Mesothelial cell of epicardium (in vitro differentiated cells): Measurements from ENCODE around the gene THSD4. TPM values are rescaled to one million over a fixed set of nuclear protein-coding genes. Genes with fewer than 3 reads are reported as not detected.

Experiments used
- DNase-seq, 2 experiments: peaks; one replicate each; pipeline ENCODE4 v3.0.0; 2021; ENCODE audit warnings: low spot score in 2 of 2; ENCODE audit not compliant: unreplicated experiment in 2 of 2
- H3K27ac Mint-ChIP-seq: 2 replicates; pipeline ENCODE4 v1.8.0; 2021; ENCODE audit warnings: mixed read lengths
- H3K27me3 Mint-ChIP-seq: 2 replicates; pipeline ENCODE4 v1.8.0; 2021; ENCODE audit warnings: low read depth, mixed read lengths
- H3K36me3 Mint-ChIP-seq: 2 replicates; pipeline ENCODE4 v1.8.0; 2021; ENCODE audit warnings: mixed read lengths
- H3K4me1 Mint-ChIP-seq: 2 replicates; pipeline ENCODE4 v1.8.0; 2021; ENCODE audit warnings: mixed read lengths
- H3K4me3 Mint-ChIP-seq: 2 replicates; pipeline ENCODE4 v1.8.0; 2021; ENCODE audit warnings: mild to moderate bottlenecking, moderate library complexity, mixed read lengths
- H3K9me3 Mint-ChIP-seq: 2 replicates; pipeline ENCODE4 v1.8.0; 2021; ENCODE audit warnings: mixed read lengths
- total RNA-seq: library from RNA; stranded (reverse); gene quantifications from 3 replicates; pipeline ENCODE4 v1.2.1, GENCODE V29; 2021
- TF ChIP-seq, protein P1 (sequence below): fragments of 200-600 bp; sonication (generic); IDR thresholded peaks from one replicate; pipeline ENCODE4 v1.5.0; 2021; ENCODE audit warnings: antibody characterized with exemption; ENCODE audit not compliant: unreplicated experiment

Gene THSD4
- total RNA-seq, 1 donor from 2014 or later = 93.9 TPM

DNA sequence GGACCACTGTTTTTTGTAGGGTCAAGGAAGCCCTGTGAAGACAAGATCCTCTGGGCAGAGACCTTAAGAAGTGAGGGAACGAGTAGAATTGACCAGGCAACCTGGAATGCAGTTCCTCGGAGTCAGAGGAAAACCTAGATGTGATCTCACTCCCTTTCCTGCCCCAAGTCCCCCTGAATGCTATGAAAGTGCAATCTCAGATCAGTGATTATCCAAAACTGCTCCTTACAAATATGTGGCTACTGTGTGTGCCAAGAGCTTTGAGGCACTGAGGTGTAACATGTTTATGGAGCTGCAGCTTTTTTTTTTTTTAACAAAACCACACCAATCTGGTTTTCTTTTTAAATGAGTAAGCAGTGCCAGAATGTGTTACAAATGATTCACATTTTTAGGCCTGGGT is 35.8 kb downstream of the THSD4 start:
- DNase-seq = no peak
- TF ChIP-seq, protein P1, sequence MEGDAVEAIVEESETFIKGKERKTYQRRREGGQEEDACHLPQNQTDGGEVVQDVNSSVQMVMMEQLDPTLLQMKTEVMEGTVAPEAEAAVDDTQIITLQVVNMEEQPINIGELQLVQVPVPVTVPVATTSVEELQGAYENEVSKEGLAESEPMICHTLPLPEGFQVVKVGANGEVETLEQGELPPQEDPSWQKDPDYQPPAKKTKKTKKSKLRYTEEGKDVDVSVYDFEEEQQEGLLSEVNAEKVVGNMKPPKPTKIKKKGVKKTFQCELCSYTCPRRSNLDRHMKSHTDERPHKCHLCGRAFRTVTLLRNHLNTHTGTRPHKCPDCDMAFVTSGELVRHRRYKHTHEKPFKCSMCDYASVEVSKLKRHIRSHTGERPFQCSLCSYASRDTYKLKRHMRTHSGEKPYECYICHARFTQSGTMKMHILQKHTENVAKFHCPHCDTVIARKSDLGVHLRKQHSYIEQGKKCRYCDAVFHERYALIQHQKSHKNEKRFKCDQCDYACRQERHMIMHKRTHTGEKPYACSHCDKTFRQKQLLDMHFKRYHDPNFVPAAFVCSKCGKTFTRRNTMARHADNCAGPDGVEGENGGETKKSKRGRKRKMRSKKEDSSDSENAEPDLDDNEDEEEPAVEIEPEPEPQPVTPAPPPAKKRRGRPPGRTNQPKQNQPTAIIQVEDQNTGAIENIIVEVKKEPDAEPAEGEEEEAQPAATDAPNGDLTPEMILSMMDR = no peak
- H3K27ac Mint-ChIP-seq = no peak overlapping the region

DNA sequence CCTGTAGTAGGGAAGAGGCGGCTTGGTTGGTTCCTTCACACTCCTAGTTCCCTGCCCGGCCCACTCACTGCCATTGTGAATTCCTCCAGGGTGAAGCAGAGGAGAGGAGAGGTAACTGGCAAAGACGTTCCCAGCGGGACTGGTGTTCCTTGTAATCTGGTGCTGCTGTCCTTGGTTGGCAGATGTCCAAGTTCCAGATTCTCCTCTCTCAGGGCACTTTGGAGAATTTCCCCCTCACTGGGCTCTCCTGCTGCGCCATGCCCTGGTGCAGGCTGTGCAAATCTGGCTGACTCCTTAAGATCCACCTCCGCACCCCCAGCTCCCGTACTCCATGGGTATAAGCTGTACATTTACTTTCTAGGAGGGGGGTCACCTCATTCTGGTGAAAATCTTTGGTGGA is 37.3 kb downstream of the THSD4 start:
- TF ChIP-seq, protein P1 = no peak
- Mint-ChIP-seq H3K4me3 (no peak overlapping the region), H3K27me3 (no peaks in the 10 kb centered on the region), H3K4me1 (peaks cover 11% of the 10 kb centered on the region), H3K27ac (no peak overlapping the region), H3K36me3 (peaks cover 17% of the 10 kb centered on the region), H3K9me3 (no peaks in the 10 kb centered on the region)
- no peak for DNase-seq

More for the DNA sequence above, 35.8 kb downstream of the THSD4 start:
- H3K36me3 Mint-ChIP-seq = peaks cover 13% of the 10 kb centered on the region
- H3K4me3 Mint-ChIP-seq = no peak overlapping the region
- no peaks in the 10 kb centered on the region for H3K9me3 Mint-ChIP-seq
- peaks cover 11% of the 10 kb centered on the region for H3K4me1 Mint-ChIP-seq
- no peaks in the 10 kb centered on the region for H3K27me3 Mint-ChIP-seq

DNA sequence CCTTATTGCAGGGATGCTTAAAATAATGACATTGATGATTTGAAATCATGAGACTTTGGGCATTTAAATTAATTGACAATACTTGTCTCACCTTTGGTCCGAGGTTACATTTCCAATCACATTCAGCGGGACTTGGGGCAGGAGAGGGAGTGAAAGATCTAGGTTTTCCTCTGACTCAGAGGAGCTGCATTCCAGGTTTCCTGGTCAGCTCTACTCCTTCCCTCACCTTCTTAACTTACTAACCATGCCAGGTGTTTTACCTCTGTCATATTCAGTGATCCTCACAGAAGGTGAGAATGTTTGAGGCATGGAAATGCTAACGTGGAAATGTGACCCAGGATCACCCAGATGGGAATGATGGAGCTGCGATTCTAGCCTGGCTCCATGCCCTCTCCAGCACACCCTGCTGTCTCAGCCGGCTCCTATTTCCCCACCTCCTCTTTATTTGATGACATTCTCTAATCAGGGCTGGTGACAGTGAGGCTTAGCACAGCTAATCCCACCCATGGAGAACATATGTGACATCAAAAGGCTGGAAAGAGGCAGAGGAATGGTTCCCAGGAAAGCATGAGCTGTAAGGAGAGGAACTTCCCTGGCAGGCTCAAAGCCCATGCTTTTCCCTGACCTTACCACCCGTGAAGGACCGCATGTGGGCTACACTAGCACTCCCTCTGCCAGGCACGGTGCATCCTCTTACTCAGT is 38.7 kb downstream of the THSD4 start:
- no peak for DNase-seq
- Mint-ChIP-seq H3K9me3 (no peaks in the 10 kb centered on the region), H3K4me3 (no peak overlapping the region), H3K27me3 (no peaks in the 10 kb centered on the region), H3K36me3 (peaks cover 21% of the 10 kb centered on the region), H3K27ac (no peak overlapping the region), H3K4me1 (peaks cover 11% of the 10 kb centered on the region)
- TF ChIP-seq, protein P1 = no peak

DNA sequence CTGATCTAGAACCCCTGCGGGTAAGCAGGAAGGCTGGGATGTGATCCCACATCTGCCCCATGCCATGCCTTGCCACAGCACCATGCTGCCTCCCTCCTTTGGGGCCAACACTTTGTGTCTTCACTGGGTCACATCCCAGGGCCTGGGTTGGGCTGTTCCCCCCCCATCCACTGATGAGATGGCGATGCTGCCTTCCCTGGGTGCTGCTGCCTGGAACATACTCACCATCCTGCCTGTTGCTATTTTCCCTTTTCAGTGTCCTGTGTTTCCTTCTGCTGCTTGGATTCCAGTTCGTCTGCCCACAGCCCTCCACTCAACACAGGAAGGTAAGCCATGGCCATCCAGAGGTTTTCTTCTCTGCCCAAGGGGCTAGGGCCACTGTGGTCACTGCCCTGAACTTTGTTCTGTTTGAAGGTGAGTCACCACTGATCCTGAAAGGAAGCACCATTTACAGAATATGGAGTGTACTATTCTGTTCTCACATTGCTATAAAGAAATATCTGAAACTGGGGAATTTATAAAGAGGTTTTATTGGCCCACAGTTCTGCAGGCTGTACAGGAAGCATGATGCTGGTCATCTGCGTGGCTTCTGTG is 39.4 kb downstream of the THSD4 start:
- TF ChIP-seq, protein P1 = no peak
- Mint-ChIP-seq H3K27ac (no peak overlapping the region), H3K36me3 (peaks cover 24% of the 10 kb centered on the region), H3K4me3 (no peak overlapping the region), H3K9me3 (no peaks in the 10 kb centered on the region), H3K27me3 (no peaks in the 10 kb centered on the region), H3K4me1 (peaks cover 9% of the 10 kb centered on the region)
- no peak for DNase-seq

DNA sequence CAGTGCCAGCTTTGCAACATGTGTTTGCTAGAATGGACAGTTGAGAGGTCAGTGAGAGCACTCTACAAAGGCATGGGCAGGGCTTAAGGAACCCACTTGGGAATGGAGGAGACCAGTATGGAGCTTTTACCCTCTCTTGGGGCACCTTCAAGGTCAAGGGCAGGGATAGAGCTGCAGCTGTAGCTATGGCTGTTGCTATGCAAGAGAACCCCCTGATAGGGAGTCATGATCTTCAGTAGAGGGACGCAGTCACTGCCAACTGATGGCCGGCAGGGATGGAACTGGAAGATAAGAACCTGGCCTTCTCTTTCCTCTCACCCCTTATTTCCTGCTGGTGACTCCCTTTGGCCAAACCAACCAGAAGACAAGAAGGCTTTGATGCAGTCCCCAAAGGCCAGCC is 40.3 kb downstream of the THSD4 start:
- peaks cover 2% of the 10 kb centered on the region for H3K4me1 Mint-ChIP-seq
- no peak overlapping the region for H3K4me3 Mint-ChIP-seq
- H3K36me3 Mint-ChIP-seq = peaks cover 24% of the 10 kb centered on the region
- H3K9me3 Mint-ChIP-seq = no peaks in the 10 kb centered on the region
- no peak overlapping the region for H3K27ac Mint-ChIP-seq
- no peaks in the 10 kb centered on the region for H3K27me3 Mint-ChIP-seq
- TF ChIP-seq, protein P1 = no peak
- no peak for DNase-seq
